Hepatocyte (in vitro differentiated cells): ENCODE data around the gene TFDP2. TPM values are rescaled to one million over a fixed set of nuclear protein-coding genes. Genes with fewer than 3 reads are reported as not detected.

ENCODE experiments used
- DNase-seq: peaks from one replicate; pipeline ENCODE4 v3.0.0-alpha.2; 2016; ENCODE audit warnings: low spot score
- H2AFZ ChIP-seq: fragments of 200-600 bp; sonication (generic); 2 replicates; pipeline ENCODE4 v1.6.0; 2016; ENCODE audit warnings: antibody characterized with exemption, mild to moderate bottlenecking
- H3K27ac ChIP-seq: fragments of 200-600 bp; sonication (generic); 2 replicates; pipeline ENCODE4 v1.5.1; 2016; ENCODE audit warnings: mild to moderate bottlenecking
- H3K27me3 ChIP-seq: fragments of 200-600 bp; sonication (generic); 2 replicates; pipeline ENCODE4 v1.6.1; 2016
- H3K36me3 ChIP-seq: fragments of 200-600 bp; sonication (generic); replicated peaks from 2 replicates; pipeline ENCODE4 v1.5.1; 2016; ENCODE audit warnings: low read depth; ENCODE audit not compliant: insufficient read depth
- H3K4me1 ChIP-seq: fragments of 200-600 bp; sonication (generic); 2 replicates; pipeline ENCODE4 v1.5.1; 2016; ENCODE audit warnings: mild to moderate bottlenecking, moderate library complexity; ENCODE audit not compliant: insufficient read depth
- H3K4me2 ChIP-seq: fragments of 200-600 bp; sonication (generic); 2 replicates; pipeline ENCODE4 v1.6.0; 2016
- H3K4me3 ChIP-seq: fragments of 200-600 bp; sonication (generic); 2 replicates; pipeline ENCODE4 v1.5.1; 2016; ENCODE audit warnings: mild to moderate bottlenecking
- H3K79me2 ChIP-seq: fragments of 200-600 bp; sonication (generic); 2 replicates; pipeline ENCODE4 v1.6.0; 2017; ENCODE audit warnings: mild to moderate bottlenecking
- H3K9me2 ChIP-seq: fragments of 200-600 bp; sonication (generic); replicated peaks from 2 replicates; pipeline ENCODE4 v1.6.0; 2017; ENCODE audit warnings: mild to moderate bottlenecking; ENCODE audit not compliant: insufficient read depth
- H3K9me3 ChIP-seq: fragments of 200-600 bp; sonication (generic); 2 replicates; pipeline ENCODE4 v1.5.1; 2016; ENCODE audit warnings: low read depth, mild to moderate bottlenecking
- H4K20me1 ChIP-seq: fragments of 200-600 bp; sonication (generic); 2 replicates; pipeline ENCODE4 v1.6.0; 2016; ENCODE audit warnings: mild to moderate bottlenecking; ENCODE audit not compliant: insufficient read depth, poor library complexity, severe bottlenecking
- EZH2 ChIP-seq: fragments of 200-600 bp; sonication (generic); IDR thresholded peaks from 2 replicates; pipeline ENCODE4 v1.6.1; 2016; ENCODE audit warnings: antibody characterized with exemption, mild to moderate bottlenecking, borderline replicate concordance
- EZH2phosphoT487 ChIP-seq: fragments of 200-600 bp; sonication (generic); IDR thresholded peaks from one replicate; pipeline ENCODE4 v1.6.1; 2018; ENCODE audit warnings: antibody characterized with exemption, mild to moderate bottlenecking, low read depth, moderate library complexity; ENCODE audit not compliant: unreplicated experiment, severe bottlenecking
- WGBS: methylation state at CpG from one replicate; pipeline ENCODE4 v1.1.6; 2016; ENCODE audit warnings: low lambda C conversion rate; ENCODE audit errors: missing lambda C conversion rate; 5-methylcytosine and 5-hydroxymethylcytosine counted together
- polyA plus RNA-seq: library from polyadenylated mRNA; unstranded; fragments of >200 nt; fragmentation: Nextera tagmentation; extraction: Ambion mirVana; gene quantifications from 2 replicates; pipeline ENCODE4 v1.2.1, GENCODE V29; 2016
- total RNA-seq: library from RNA; depleted of rRNA; stranded (reverse); fragments of >200 nt; gene quantifications from 2 replicates; pipeline ENCODE4 v1.2.3, GENCODE V29; 2014
- TF ChIP-seq, protein P1 (sequence below): fragments of 200-600 bp; sonication (generic); IDR thresholded peaks from 2 replicates; pipeline ENCODE4 v1.5.1; 2016; ENCODE audit warnings: antibody characterized with exemption, mild to moderate bottlenecking; ENCODE audit not compliant: poor library complexity

Gene TFDP2
- total and polyA plus RNA-seq, 2 experiments from 2014 or later = 57.6 to 61.6 TPM

DNA sequence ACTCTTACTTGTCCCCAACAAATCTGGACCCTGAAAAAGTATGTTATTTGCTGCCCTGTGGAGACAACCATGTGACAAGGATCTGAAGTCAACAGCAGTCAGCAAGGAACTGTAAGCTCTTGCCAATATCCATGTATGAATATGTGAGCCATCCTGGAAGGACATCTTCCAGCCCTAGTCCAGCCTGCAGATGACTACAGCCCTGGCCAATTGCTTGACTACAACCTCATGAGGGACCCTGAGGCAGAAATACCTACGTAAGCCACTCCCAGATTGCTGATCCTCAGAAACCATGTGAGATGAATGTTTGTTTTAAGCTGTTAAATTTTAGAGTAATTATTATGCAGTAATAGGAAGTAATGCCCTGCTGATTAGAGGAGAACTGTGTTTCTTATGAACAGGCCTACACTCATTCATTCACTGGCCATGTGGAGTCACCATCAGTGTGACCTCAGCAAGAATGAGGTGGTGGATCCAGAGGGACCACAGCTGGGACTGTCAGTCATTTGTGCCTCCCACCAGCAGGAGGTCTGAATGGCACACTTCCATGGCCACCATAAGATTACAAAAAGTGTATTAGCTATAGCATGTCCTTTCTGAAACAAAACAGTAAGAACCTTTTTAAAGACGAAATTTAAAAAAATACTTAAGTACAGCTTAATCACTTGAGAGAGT lies 92.6 kb downstream of the TFDP2 start:
- Histone ChIP-seq H3K79me2 (no peaks in the 10 kb centered on the region), H4K20me1 (no peaks in the 10 kb centered on the region), H3K9me3 (no peaks in the 10 kb centered on the region), H3K9me2 (no peaks in the 10 kb centered on the region), H3K4me1 (no peaks in the 10 kb centered on the region), H3K27me3 (no peaks in the 10 kb centered on the region), H3K27ac (no peak overlapping the region), H3K4me3 (no peak overlapping the region), H2AFZ (no peak overlapping the region), H3K4me2 (no peak overlapping the region), H3K36me3 (no peaks in the 10 kb centered on the region)
- no peak for DNase-seq
- TF ChIP-seq, protein P1, sequence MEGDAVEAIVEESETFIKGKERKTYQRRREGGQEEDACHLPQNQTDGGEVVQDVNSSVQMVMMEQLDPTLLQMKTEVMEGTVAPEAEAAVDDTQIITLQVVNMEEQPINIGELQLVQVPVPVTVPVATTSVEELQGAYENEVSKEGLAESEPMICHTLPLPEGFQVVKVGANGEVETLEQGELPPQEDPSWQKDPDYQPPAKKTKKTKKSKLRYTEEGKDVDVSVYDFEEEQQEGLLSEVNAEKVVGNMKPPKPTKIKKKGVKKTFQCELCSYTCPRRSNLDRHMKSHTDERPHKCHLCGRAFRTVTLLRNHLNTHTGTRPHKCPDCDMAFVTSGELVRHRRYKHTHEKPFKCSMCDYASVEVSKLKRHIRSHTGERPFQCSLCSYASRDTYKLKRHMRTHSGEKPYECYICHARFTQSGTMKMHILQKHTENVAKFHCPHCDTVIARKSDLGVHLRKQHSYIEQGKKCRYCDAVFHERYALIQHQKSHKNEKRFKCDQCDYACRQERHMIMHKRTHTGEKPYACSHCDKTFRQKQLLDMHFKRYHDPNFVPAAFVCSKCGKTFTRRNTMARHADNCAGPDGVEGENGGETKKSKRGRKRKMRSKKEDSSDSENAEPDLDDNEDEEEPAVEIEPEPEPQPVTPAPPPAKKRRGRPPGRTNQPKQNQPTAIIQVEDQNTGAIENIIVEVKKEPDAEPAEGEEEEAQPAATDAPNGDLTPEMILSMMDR = no peak
- TF ChIP-seq EZH2 (no peak), EZH2phosphoT487 (no peak)
- WGBS = 95% methylated on average over 2 of the region's 2 CpGs

DNA sequence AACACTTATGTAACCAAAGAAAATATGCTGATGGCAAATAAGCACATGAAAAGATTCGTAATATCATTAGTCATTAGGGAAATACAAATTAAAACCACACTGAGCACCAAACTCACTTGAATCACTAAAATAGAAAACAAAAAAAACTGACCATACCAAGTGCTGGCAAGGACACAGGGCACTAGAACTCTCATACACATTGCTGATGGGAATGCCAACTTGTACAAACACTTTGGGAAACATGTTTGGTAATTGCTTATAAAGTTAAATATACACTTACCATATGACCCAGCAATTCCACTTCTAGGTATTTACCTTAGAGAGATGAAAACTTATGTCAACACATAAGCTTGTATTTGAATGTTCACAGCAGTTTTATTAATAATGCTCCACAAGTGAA lies 95.5 kb downstream of the TFDP2 start:
- WGBS = 93% methylated on average over 1 of the region's 1 CpG
- H3K4me3 ChIP-seq = no peak overlapping the region
- DNase-seq = no peak

DNA sequence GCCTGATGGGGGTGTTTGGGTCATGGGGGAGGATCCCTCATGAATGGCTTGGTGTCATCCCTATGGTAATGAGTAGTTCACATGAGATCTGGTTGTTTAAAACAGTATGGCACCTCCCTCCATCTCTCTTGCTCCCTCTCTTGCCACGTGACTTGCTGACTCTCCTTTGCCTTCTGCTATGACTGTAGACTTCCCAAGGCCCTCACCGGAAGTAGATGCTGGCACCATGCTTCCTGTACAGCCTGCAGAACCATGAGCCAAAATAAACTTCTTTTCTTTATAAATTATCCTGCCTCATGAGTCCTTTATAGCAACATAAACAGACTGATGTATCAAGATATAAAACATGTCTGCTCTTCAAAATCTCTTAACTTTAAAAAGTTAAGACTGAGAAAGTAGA lies 96.1 kb downstream of the TFDP2 start:
- H3K79me2 ChIP-seq = no peaks in the 10 kb centered on the region
- no peak for DNase-seq
- H2AFZ ChIP-seq = no peak overlapping the region
- no peaks in the 10 kb centered on the region for H4K20me1 ChIP-seq
- no peaks in the 10 kb centered on the region for H3K9me2 ChIP-seq
- no peak for TF ChIP-seq EZH2
- no peak for TF ChIP-seq EZH2phosphoT487
- TF ChIP-seq, protein P1 = no peak
- H3K4me2 ChIP-seq = no peak overlapping the region
- H3K9me3 ChIP-seq = no peaks in the 10 kb centered on the region
- H3K4me1 ChIP-seq = no peaks in the 10 kb centered on the region
- H3K27me3 ChIP-seq = no peaks in the 10 kb centered on the region
- H3K27ac ChIP-seq = no peak overlapping the region
- H3K36me3 ChIP-seq = no peaks in the 10 kb centered on the region
- WGBS = 86% methylated on average over 2 of the region's 2 CpGs
- no peak overlapping the region for H3K4me3 ChIP-seq

More for the DNA sequence above, 95.5 kb downstream of the TFDP2 start:
- TF ChIP-seq EZH2phosphoT487 (no peak), EZH2 (no peak)
- TF ChIP-seq, protein P1 = no peak
- Histone ChIP-seq H3K9me2 (no peaks in the 10 kb centered on the region), H3K4me2 (no peak overlapping the region), H3K79me2 (no peaks in the 10 kb centered on the region), H3K36me3 (no peaks in the 10 kb centered on the region), H3K4me1 (no peaks in the 10 kb centered on the region), H4K20me1 (no peaks in the 10 kb centered on the region), H3K27ac (no peak overlapping the region), H3K27me3 (no peaks in the 10 kb centered on the region), H2AFZ (no peak overlapping the region), H3K9me3 (no peaks in the 10 kb centered on the region)
